Kidney capillary endothelial cell (primary cell): ENCODE results near the gene KMT2C.
"Not testable (repeated sequence)": the region's sequence is repeated elsewhere in the genome, so short reads cannot be mapped to it uniquely, and the experiment has no call there.

Source experiments
- DNase-seq: peaks from one replicate; pipeline ENCODE4 v3.0.0-alpha.2; 2018; ENCODE audit warnings: low spot score

The KMT2C gene

DNA sequence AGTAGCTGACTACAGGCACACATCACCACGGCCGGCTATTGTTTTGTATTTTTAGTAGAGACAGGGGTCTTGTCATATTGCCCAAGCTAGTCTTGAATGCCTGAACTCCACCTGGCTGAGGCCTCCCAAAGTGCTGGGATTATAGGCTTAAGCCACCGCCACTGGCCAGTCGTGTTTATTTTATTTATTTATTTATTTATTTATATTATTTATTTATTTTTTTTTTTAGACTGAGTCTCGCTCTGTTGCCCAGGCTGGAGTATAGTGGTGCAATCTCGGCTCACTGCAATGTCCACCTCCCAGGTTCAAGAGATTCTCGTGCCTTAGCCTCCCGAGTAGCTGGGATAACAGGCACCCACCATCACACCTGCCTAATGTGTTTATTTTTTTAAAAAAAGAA, 6.0 kb upstream of the KMT2C start:
- not testable (repeated sequence) for DNase-seq

DNA sequence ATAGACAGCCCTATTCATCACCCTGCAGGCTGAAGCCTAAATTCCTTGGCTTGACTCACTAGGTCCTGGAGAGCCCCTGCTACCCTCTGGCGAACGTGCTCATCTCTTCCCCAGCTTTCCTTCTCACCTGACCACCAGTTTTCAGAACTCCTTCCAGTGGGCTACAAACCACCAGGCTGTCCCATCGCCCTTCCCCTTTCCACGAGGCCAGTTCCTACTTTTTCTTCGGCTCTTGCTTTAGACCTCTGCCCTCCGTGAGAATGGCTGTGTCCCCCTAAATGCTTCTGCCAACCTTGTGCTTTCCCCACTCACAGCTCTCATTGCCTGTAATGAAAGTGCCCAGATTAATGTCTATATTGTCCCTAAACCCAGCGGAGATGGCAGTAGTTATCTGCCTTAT, 5.4 kb upstream of the KMT2C start:
- DNase-seq: not testable (repeated sequence)

DNA sequence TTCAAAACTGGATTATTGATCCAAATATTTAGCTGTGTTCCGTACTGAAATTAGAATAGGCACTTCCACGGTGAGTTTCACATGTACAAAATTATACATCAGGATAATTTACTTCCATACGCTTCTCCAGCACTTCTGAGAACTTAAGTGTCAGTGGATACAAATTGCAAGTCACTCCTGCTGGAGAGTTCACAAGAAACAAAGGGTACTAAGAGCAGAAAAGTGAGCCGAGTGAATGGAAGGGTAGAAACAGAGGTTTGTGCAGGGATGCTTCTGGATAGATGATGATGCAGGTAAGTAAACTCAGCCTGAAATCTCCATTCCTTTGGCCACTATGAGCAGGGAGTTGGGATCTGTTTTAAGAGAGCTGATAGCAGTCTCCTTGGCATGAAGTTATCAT, 2.2 kb upstream of the KMT2C start:
- not testable (repeated sequence) for DNase-seq

DNA sequence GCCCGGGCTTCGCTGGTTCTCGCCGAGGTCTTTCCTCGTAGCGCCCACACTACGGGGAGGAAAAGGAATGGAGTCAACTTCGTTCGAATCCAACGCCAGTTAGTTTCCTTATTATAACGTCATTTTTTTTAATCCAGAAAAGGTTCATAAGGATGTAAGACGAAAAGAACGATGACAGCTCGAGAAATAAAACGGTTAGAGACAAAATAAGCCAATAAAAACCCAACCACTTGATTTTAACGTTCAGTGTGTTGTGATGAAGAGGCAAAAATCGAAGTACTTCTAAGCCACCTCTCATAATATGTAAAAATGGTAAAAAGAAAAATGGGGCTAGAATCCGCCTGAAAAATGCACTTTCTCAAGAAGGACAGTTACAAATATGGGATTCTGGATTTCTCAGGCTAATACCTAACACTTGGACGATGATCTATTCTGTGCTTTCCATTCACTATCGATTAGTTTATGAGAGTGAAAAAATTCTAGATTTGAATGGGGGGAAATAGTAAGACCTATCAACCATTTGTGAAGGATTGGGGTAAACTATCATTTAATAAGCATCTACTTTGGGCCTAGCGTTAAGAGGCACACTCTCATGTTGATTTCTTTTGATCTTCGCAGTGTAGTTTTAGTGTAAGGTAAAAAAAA, 1.2 kb upstream of the KMT2C start:
- DNase-seq: peak; percentile 14

DNA sequence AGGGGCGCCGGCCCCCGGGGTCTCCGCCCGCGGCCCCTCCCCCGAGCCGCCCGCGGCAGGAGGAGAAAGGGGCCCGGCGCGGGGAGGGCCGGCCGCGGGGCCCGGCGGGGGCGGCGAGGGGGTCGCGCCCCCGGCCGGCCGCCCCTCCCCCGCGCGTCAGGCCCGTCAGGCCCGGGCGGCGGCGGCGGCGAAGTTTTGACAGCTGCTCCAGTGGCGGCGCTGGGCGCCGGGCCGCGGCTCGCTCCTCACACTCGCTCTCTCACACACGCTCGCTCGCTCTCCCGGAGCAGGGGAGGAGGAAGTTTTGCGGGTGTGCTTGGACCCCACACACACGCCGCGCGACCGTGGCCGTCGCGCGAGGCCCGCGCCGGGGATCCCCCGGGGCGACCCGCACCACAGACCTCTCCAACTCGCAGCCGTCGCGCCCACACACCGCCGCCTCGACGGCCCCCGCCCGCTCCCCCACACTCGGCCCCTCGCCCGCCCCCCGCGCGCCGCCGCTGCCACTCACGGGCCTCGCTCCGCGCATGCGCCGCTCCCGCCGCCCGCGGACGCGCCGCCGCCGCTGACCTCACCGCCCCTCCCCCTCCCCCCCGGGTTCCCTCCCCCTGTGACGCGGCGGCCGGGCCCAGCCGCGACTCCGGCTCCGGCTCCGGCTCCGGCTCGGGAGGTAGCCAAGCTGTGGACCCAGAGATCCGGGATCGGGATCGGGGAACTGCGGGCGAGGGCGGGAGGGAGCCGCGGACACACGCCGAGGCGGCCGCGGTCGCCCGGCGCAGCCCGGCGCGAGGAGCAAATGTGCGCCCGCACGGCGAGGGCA, 518 bp upstream of the KMT2C start:
- DNase-seq: peak; percentile 87

DNA sequence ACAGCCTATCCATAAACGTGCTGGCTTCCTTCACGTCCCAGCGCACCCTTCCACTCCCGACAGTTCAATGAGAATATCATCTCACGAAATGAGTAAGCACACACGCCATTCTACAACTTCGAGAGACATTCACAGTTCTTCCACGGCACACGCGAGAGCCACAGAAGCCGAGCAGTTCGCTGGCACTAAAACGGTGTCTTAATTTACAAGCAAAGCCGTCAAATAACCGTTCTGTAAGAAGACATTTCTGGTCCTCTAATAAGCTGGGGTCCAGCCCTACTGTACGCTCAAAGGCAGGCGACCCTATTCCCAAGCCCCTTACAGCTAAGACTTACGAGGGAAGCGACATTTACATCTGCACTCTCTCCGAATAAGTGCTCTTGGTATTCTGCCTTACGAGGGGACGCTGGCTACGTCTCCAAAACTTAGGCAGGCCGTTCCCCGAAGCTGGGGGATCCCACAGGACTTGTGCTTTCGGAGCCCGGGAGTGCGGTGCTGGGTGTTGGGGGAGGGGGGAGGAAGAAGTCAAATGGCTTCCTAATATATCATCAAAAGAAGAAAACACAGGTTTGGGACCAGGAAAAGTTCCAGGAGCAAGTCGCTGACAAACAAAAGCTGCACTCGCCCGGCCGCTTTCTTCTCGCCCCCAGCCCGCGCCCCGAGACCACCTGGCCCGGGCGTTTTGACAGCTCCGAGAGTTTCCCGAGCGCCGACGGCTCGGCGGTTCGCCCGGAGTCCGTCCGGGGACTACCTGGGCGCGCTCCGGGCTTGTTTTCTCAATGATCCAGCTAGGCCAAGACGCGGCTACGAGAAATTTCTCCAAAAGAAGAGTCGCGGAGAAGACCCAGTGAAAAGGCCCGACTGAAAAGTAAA, 1.1 kb downstream of the KMT2C start:
- peak; percentile 30 for DNase-seq

DNA sequence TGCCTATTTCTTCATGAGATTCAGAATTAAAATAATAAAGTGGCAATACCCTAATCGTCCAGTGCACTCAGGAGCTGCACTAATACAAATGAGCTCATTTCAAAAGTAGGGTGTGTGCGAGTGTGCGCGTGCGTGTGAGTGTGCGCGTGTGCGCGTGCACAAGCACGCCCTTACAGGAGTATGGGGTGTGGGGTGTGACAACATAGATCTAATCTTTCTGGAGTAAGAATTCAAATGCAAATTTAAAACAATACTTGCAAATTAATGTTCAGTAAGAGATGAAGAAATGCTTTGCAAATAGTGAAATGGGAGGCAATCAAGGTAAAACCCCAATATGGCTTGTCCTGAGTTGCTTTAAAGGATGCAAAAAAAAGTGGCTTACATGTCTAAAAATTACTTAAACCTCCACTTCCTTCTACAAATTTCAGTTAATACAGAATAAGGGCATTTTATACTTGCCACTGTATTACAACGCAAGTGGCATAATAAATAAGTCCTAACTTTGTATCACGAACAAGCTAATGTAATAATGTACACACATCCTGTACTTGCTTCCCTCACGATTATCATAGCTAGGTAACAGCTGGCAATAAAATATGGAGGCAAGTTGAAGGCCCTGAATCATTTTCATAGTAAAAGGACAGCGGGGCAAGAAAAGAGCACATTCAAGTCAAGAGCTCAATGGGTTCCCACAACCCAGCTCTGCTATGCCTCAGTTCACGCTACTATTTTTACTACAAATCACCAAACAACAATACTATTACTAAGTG, 1.9 kb downstream of the KMT2C start:
- peak; percentile 33 for DNase-seq

DNA sequence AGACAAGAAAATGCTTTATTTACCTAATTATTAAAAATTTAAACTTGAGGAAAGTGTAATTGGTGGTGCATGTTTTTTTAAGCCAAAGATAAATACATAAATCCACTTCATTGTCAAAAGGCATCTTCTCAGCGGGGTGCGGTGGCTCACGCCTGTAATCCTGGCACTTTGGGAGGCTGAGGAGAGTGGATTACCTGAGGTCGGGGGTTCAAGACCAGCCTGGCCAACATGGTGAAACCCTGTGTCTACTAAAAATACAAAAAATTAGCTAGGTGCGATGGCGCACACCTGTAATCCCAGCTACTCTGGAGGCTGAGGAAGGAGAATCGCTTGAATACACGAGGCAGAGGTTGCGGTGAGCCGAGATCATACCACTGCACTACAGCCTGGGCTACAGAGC, 3.1 kb downstream of the KMT2C start:
- DNase-seq: not testable (repeated sequence)

DNA sequence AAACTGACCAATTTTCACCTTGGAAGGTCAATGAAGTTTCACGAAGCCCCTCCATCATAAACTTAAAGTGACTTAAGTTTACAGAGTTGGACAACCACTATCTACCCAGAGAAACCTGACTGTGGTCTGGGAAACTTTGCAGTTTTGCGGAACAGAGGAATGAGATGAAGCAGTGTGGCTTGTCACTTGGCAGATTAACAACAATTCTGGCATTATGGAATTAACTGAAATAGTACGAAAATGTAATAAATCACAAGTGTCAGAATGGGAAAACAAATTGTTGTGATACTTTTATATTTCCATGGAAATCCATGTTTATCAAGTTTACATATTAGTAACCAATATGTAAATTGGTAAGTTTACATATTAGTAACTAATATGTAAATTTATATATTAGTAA, 4.9 kb downstream of the KMT2C start:
- no peak for DNase-seq

DNA sequence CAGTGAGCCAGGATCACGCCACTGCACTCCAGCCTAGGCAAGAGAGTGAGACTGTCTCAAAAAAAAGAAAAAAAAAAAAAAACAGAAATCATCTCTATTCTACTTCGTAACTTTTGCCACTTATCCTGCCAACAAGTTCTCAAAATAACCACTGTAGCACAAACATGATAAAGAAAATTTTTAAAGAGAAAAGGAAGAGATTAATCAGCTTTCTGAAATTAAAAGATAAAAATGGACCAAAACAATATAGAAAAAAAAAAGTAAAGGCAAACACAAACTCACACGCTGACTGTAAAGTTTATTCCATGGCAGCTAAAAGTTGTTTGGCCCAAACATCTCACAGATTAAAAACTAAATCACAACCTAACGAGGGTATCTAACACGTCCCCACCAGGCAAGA, 5.7 kb downstream of the KMT2C start:
- DNase-seq: not testable (repeated sequence)

DNA sequence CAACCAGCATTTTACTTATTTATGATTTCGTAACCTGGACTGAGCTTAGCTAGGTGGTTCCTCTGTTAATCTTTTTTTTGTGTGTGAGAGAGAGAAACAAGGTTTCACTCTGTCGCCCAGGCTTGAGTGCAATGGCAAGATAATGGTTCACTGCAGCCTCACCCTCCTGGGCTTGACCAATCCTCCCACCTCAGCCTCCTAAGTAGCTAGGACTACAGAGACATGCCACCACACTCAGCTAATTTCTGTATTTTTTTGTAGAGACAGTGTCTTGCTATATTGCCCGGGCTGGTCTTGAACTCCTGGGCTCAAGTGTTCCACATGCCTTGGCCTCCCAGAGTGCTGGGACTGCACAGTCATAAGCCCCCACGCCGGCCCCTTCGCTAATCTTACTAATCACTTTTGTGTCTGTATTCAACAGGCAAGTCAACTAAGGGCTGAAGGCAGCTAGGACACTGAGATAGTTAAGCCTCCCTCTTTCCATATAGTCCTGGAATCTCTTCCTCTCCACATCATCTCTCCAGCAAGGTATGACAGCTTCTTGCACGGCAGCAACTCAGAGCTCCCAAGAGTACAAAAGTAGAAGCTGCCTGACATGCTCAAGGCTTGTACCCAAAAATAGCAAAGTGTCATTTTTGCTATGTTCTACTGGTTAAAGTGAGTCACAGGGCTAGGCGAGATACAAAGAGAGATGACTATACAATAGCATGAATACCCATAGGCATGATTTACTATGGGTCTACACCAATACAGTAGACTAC, 11.3 kb downstream of the KMT2C start:
- peak; percentile 52 for DNase-seq

DNA sequence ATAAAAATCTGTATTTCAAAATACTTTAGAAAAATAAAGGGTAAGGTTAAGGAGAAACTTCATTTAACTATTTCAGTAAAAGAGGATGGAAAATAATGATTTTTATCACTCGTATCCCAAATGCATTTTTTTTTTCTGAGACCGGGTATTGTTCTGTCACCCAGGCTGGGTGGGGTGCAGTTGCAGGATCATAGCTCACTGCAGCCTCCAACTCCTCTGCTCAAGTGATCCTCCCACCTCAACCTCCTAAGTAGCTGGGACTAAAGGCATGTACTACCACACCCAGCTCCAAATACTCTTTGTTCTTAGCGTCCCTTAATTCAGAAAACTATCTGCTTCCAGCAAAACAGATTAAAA, 11.8 kb downstream of the KMT2C start:
- no peak for DNase-seq

DNA sequence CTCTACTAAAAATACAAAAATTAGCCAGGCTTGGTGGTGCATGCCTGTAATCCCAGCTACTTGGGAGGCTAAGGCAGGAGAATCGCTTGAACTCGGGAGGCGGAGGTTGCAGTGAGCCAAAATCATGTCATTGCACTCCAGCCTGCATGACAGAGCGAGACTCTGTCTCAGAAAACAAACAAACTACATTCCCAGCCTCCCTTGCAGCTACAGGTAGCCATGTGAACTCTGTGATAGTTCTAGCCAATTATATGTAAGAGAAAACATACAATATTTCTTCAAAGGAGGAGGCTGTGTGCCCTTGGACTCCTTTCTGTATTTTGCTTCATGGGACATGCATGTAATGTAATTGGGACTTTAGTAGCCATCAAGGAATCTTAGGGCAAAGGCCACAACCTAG, 12.6 kb downstream of the KMT2C start:
- not testable (repeated sequence) for DNase-seq

DNA sequence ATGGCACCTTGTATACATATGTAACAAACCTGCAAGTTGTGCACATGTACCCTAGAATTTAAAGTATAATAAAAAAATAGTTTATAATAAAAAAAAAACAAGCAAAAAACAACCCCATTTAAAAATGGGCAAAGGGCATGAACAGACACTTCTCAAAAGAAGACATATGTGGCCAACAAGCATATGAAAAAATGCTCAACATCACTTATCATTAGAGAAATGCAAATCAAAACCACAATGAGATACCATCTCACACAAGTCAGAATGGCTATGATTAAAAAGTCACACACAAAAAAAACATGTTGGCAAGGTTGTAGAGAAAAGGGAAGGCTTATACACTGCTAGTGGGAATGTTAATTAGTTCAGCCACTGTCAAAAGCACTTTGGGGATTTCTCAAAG, 14.9 kb downstream of the KMT2C start:
- not testable (repeated sequence) for DNase-seq

DNA sequence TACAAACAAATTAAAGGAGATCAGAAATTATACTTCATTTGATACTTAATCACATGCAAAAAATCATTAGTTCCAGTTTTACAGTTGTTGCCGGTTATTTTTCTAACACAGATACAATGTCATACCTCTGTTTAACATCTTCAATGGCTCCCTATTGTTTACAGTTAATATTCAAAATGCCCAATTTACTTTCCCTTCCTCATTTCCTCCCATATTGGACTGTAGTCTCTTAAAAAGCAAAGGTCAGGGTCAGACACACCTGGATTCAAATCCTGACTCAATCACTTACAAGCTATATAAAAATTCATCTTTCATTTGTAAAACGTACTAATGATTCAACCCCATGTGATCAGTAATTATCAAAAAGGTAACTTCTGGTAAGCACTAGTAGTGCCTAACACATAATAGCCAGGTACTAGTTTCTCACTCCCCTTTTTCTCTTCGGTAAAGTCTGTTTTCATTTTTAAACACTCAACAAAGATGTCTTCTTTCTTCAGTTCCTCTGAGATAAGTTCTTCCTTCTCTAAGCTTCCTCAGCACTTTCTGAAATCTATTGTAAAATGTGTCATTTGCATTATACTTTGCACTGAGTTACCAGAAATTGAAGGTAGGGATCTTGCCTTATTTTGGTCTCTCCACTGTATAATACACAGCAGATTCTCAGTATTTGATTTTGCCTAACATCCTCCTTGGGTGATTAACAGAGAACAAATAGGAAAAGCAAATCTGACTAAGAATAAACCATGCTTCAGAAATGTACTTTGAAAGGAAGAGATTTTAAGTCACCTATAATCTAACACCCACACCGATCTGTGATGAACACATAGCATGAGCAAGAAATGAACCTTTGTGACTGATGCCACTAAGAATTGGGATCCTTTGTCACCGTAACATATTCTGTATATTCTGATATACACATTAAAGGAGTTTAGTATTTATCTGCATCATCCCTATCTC, 16.1 kb downstream of the KMT2C start:
- DNase-seq: no peak

DNA sequence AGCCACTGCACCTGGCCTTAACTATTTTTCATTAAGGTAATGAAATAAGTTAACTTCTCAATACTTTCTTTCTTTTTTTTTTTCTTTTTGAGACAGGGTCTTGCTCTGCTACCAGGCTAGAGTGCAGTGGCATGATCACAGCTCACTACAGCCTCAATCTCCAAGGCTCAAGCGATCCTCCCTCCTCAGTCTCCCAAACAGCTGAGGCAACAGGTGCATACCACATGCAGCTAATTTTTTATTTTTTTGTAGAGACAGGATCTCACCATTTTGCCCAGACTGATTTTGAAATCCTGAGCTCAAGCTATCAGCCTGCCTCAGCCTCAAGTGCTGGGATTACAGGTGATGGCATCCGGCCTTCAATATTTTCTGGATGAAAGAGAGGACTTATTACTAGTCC, 21.0 kb downstream of the KMT2C start:
- DNase-seq: no peak

DNA sequence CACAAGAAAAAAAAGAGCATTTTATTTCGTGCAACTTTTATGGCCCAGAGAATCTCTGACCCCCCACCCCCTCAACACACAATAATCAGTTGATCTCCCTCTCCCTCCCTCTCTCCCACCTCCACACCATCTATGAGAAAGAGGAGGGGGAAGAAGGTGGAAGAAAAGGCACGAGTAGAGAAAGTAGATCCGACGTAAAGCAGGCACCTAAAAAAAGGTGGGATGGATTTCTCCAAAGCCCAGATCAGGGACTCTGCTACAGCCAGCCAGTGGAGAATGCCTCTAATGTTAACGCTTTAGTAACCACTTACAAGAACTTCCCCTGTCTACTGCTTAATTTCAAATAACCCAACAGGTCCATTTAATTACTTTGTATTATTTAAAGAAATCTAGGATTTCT, 24.4 kb downstream of the KMT2C start:
- DNase-seq: no peak

DNA sequence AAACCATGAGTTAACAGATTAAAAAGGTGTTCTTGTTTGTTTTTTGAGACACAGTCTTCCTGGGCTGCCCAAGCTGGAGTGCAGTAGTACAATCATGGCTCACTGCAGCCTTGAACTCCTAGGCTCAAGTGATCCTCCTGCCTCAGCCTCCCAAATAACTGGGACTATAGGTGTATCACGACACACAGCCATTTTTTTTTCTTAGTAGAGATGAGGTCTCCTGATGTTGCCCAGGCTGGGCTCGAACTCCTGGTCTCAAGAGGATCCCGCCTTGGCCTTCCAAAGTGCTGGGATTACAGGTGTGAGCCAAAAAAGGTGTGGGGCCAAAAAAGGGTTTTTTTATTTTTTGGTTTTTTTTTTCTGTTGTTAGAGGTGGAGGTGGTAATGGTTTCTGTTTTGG, 29.3 kb downstream of the KMT2C start:
- DNase-seq: no peak

DNA sequence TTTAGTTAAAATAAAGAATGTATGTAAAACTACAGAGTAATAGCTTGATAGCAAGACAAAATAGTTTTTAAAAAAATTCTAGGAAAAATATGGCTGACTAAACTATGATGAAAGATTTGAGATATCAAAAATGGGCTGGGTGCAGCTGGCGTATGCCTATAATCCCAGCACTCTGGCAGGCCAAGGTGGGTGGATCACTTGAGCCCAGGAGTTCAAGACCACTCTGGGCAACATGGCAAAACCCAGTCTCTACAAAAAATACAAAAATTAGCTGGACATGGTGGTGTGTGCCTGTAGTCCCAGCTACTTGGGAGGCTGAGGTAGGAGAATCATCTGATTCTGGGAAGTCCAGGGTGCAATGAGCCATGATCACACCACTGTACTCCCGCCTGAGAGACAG, 29.8 kb downstream of the KMT2C start:
- not testable (repeated sequence) for DNase-seq

DNA sequence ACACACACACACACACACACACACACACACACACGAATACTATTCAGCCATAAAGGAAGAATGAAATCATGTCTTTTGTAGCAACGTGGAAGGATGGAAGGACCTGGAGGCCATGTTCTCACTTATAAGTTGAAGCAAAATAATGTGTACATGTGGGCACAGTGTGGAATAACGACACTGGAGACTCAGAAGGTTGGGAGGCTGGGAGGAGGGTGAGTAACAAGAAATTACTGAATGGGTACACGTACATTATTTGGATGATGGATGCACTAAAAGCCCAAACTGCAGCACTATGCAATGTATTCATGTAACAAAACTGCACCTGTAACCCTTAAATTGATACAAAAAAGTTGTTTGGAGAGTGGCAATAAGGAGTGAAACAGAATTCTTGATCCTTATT, 32.1 kb downstream of the KMT2C start:
- no peak for DNase-seq
